ENCODE data around the gene SCART1. TPM values are rescaled to one million over a fixed set of nuclear protein-coding genes. Genes with fewer than 3 reads are reported as not detected.

SCART1 gene
- total RNA-seq, 1 experiment from 2014 or later: 3.7 TPM

GRCh38 chr10:133457100-133457841 lies 3.5 kb downstream of the SCART1 start:
- no TSS peak for BruUV-seq (replicated peaks)
- Histone ChIP-seq H2AFZ (ENCODE audit: low read depth, low read length, poor library complexity, severe bottlenecking) (no peak overlapping the region), H3K27ac (ENCODE audit: low read depth, low read length) (no peak overlapping the region), H4K20me1 (ENCODE audit: insufficient read depth) (no peaks in the 10 kb centered on the region), H3K4me1 (ENCODE audit: control insufficient read depth in 1 of 2, insufficient read depth in 2 of 2, low read length in 2 of 2) (no peaks in the 10 kb centered on the region), H3K4me3 (replicated peaks in 1 of 2; ENCODE audit: low read depth in 1 of 2, low read length in 2 of 2) (no peak overlapping the region), H3K36me3 (ENCODE audit: control insufficient read depth in 1 of 2, insufficient read depth in 2 of 2, low read length in 2 of 2) (no peaks in the 10 kb centered on the region), H3K9me3 (ENCODE audit: control insufficient read depth in 1 of 2, insufficient read depth in 1 of 2, low read depth in 1 of 2, low read length in 2 of 2) (no peaks in the 10 kb centered on the region), H3K9me2 (ENCODE audit: insufficient read depth) (no peaks in the 10 kb centered on the region), H3K4me2 (ENCODE audit: low read length) (no peak overlapping the region), H3K27me3 (ENCODE audit: insufficient read depth, low read length) (no peaks in the 10 kb centered on the region), H3K9ac (ENCODE audit: low read length) (no peak overlapping the region), H3K79me2 (ENCODE audit: insufficient read depth, low read length) (no peaks in the 10 kb centered on the region)
- DNase-seq (ENCODE audit: low read depth, low spot score): no peak
- TF ChIP-seq EZH2phosphoT487 (IDR thresholded peaks at IDR 0.05; ENCODE audit: borderline replicate concordance) (no peak), ZNF274 (IDR thresholded peaks at IDR 0.05; ENCODE audit: low read depth, low read length) (no peak), CBX3 (IDR thresholded peaks at IDR 0.05; ENCODE audit: low read depth) (no peak), ATF3 (IDR thresholded peaks at IDR 0.05) (no peak), POLR2A (IDR thresholded peaks at IDR 0.05; ENCODE audit: borderline replicate concordance, extremely low read depth, insufficient read depth, insufficient read length) (no peak), MAX (IDR thresholded peaks at IDR 0.05) (no peak), JUND (IDR thresholded peaks at IDR 0.05) (no peak), CEBPB (IDR thresholded peaks at IDR 0.05; ENCODE audit: low read depth) (no peak), ZBTB33 (IDR thresholded peaks at IDR 0.05; ENCODE audit: extremely low read depth, insufficient replicate concordance, low read length) (no peak)
- CTCF ChIA-PET: no interaction called here
- no peak for ATAC-seq
- POLR2A ChIA-PET: no interaction called here
- intact Hi-C loops (cut with micrococcal nuclease): no loop called here
- RAD21 ChIA-PET (ENCODE audit: low non-redundant PET in 1 of 2, low total read pairs in 2 of 2, uncharacterized antibody in 2 of 2, unreplicated experiment in 2 of 2): no interaction called here

Measured in HCT116 (cell line).